HUES64 (cell line): Measurements from ENCODE around the gene ELOVL4.

ENCODE experiments used
- H3K27ac ChIP-seq: 2 replicates; pipeline ENCODE4 v1.7.0; 2013; ENCODE audit warnings: low read depth, low read length, inconsistent platforms
- H3K27me3 ChIP-seq: 2 replicates; pipeline ENCODE4 v1.6.1; 2013; ENCODE audit warnings: mild to moderate bottlenecking, low read length; ENCODE audit not compliant: insufficient read depth
- H3K36me3 ChIP-seq: 2 replicates; pipeline ENCODE4 v1.6.1; 2013; ENCODE audit warnings: mild to moderate bottlenecking, low read length; ENCODE audit not compliant: insufficient read depth
- H3K4me1 ChIP-seq: 2 replicates; pipeline ENCODE4 v1.6.1; 2013; ENCODE audit warnings: mild to moderate bottlenecking, low read length, moderate library complexity; ENCODE audit not compliant: insufficient read depth
- H3K4me3 ChIP-seq: 2 replicates; pipeline ENCODE4 v1.5.1; 2013; ENCODE audit warnings: mild to moderate bottlenecking, low read length, moderate library complexity
- H3K9ac ChIP-seq: 2 replicates; pipeline ENCODE4 v1.6.1; 2013; ENCODE audit warnings: mild to moderate bottlenecking, low read depth, low read length
- H3K9me3 ChIP-seq: 2 replicates; pipeline ENCODE4 v1.6.1; 2013; ENCODE audit warnings: low read depth, low read length; ENCODE audit not compliant: insufficient read depth
- WGBS: fragments of 150-250, 120-280 bp; methylation state at CpG from one replicate; pipeline ENCODE4 v1.1.7; 2013; ENCODE audit warnings: missing lambda C conversion rate; 5-methylcytosine and 5-hydroxymethylcytosine counted together

The ELOVL4 gene

GRCh38 chr6:79869600-79870084, 77.7 kb downstream of the ELOVL4 start:
- Histone ChIP-seq H3K36me3 (no peaks in the 10 kb centered on the region), H3K27ac (no peak overlapping the region), H3K9ac (no peak overlapping the region), H3K27me3 (peaks cover 7% of the 10 kb centered on the region; the same call in 1 of the 2 replicates), H3K4me1 (peaks cover 21% of the 10 kb centered on the region), H3K4me3 (peak overlapping the region; percentile 31; the same call in 1 of the 2 replicates), H3K9me3 (no peaks in the 10 kb centered on the region)
- WGBS = 3% methylated on average over 20 of the region's 20 CpGs

- 89% methylated on average over 6 of the region's 6 CpGs for WGBS
- peaks cover 21% of the 10 kb centered on the region for H3K4me1 ChIP-seq
- H3K9ac ChIP-seq = no peak overlapping the region
- no peaks in the 10 kb centered on the region for H3K36me3 ChIP-seq
- H3K27ac ChIP-seq = no peak overlapping the region
- peaks cover 7% of the 10 kb centered on the region; the same call in 1 of the 2 replicates for H3K27me3 ChIP-seq
- no peaks in the 10 kb centered on the region for H3K9me3 ChIP-seq
- H3K4me3 ChIP-seq = no peak overlapping the region
Observed at GRCh38 chr6:79869184-79869583, 78.2 kb downstream of the ELOVL4 start.

GRCh38 chr6:79868098-79868722, 79.1 kb downstream of the ELOVL4 start:
- H3K27ac ChIP-seq = no peak overlapping the region
- H3K4me3 ChIP-seq = peak overlapping the region; percentile 22

More at GRCh38 chr6:79868098-79868722, 79.1 kb downstream of the ELOVL4 start:
- Histone ChIP-seq H3K36me3 (no peaks in the 10 kb centered on the region), H3K27me3 (peaks cover 7% of the 10 kb centered on the region; the same call in 1 of the 2 replicates), H3K9me3 (no peaks in the 10 kb centered on the region), H3K9ac (no peak overlapping the region; the same call in 1 of the 2 replicates), H3K4me1 (peaks cover 21% of the 10 kb centered on the region)
- WGBS = 43% methylated on average over 12 of the region's 12 CpGs
